ENCODE measurements around the gene FAM53A. TPM values are rescaled to one million over a fixed set of nuclear protein-coding genes. Genes with fewer than 3 reads are reported as not detected.
"Not testable (repeated sequence)": the region's sequence is repeated elsewhere in the genome, so short reads cannot be mapped to it uniquely, and the experiment has no call there.

FAM53A gene
- polyA plus RNA-seq, 1 experiment: 1.1 TPM

GRCh38 chr4:1703867-1704266, 19.8 kb upstream of the FAM53A start:
- no peak overlapping the region for H3K27ac ChIP-seq (ENCODE audit: low read depth, low read length)
- ChIA-PET POLR2A (interaction anchor here (0.7 kb wide), 1 partner anchor 9 kb away, joined by 3 read pairs; the partner anchor contains the start of gene SLBP), CTCF (interaction anchor here (0.9 to 4.5 kb wide), 2 partner anchors 11 to 23 kb away, joined by 3 to 38 read pairs; no protein-coding TSS in a partner anchor)
- no peak for DNase-seq (ENCODE audit: low read depth, low spot score)
- H3K27me3 ChIP-seq (ENCODE audit: control insufficient read depth, insufficient read depth, low read length): no peaks in the 10 kb centered on the region
- H3K9me3 ChIP-seq (ENCODE audit: control insufficient read depth, insufficient read depth, low read length): no peaks in the 10 kb centered on the region
- TF ChIP-seq CTCF (IDR thresholded peaks at IDR 0.05; ENCODE audit: low read depth, low read length): no peak
- H3K4me3 ChIP-seq (ENCODE audit: low read depth, low read length): no peak overlapping the region

GRCh38 chr4:1701671-1702070, 17.6 kb upstream of the FAM53A start:
- H3K27ac ChIP-seq (ENCODE audit: low read depth, low read length); DNase-seq (ENCODE audit: low read depth, low spot score); H3K27me3 ChIP-seq (ENCODE audit: control insufficient read depth, insufficient read depth, low read length); H3K4me3 ChIP-seq (ENCODE audit: low read depth, low read length); H3K9me3 ChIP-seq (ENCODE audit: control insufficient read depth, insufficient read depth, low read length): not testable (repeated sequence)
- POLR2A ChIA-PET: interaction anchor here (0.7 to 1.4 kb wide), 2 partner anchors 10 to 11 kb away, joined by 3 to 4 read pairs; partner anchors contain the start of gene SLBP
- CTCF ChIA-PET: interaction anchor here (0.6 to 4.5 kb wide), 4 partner anchors 9 to 47 kb away, joined by 3 to 38 read pairs (median 6); no protein-coding TSS in a partner anchor

GRCh38 chr4:1695913-1696312, 11.8 kb upstream of the FAM53A start:
- TF ChIP-seq CTCF (IDR thresholded peaks at IDR 0.05; ENCODE audit: low read depth, low read length): no peak
- Histone ChIP-seq H3K27ac (ENCODE audit: low read depth, low read length) (peak overlapping the region; percentile 2), H3K27me3 (ENCODE audit: control insufficient read depth, insufficient read depth, low read length) (no peaks in the 10 kb centered on the region), H3K4me3 (ENCODE audit: low read depth, low read length) (no peak overlapping the region), H3K9me3 (ENCODE audit: control insufficient read depth, insufficient read depth, low read length) (no peaks in the 10 kb centered on the region)
- ChIA-PET CTCF (interaction anchor here (1.7 kb wide), 1 partner anchor 29 kb away, joined by 5 read pairs; no protein-coding TSS in a partner anchor), POLR2A (interaction anchor here (0.6 kb wide), 1 partner anchor 16 kb away, joined by 3 read pairs; no protein-coding TSS in a partner anchor)
- no peak for DNase-seq (ENCODE audit: low read depth, low spot score)

GRCh38 chr4:1693131-1693896, 9.2 kb upstream of the FAM53A start:
- TF ChIP-seq CTCF (IDR thresholded peaks at IDR 0.05; ENCODE audit: low read depth, low read length): peak; percentile 96
- no peaks in the 10 kb centered on the region for H3K27me3 ChIP-seq (ENCODE audit: control insufficient read depth, insufficient read depth, low read length)
- no peak overlapping the region for H3K4me3 ChIP-seq (ENCODE audit: low read depth, low read length)
- no peaks in the 10 kb centered on the region for H3K9me3 ChIP-seq (ENCODE audit: control insufficient read depth, insufficient read depth, low read length)
- peak; percentile 50 for DNase-seq (ENCODE audit: low read depth, low spot score)
- POLR2A ChIA-PET: interaction anchor here (0.5 to 1.4 kb wide), 7 partner anchors 14 to 878 kb away, joined by 3 to 11 read pairs (median 4); partner anchors contain the start of genes SLBP, TACC3 and TMEM129
- H3K27ac ChIP-seq (ENCODE audit: low read depth, low read length): no peak overlapping the region
- CTCF ChIA-PET: interaction anchor here (0.7 to 4.4 kb wide), 31 partner anchors 10 to 660 kb away, joined by 3 to 94 read pairs (median 4); partner anchors contain the start of genes SLBP, TACC3 and TMEM129

GRCh38 chr4:1691737-1692373, 7.7 kb upstream of the FAM53A start:
- ChIA-PET POLR2A (no interaction called here), CTCF (interaction anchor here (0.9 to 4.4 kb wide), 4 partner anchors 22 to 117 kb away, joined by 3 to 94 read pairs (median 16); partner anchors contain the start of genes TACC3 and TMEM129)

More at GRCh38 chr4:1691737-1692373, 7.7 kb upstream of the FAM53A start:
- no peak for DNase-seq (ENCODE audit: low read depth, low spot score)
- Histone ChIP-seq H3K27me3 (ENCODE audit: control insufficient read depth, insufficient read depth, low read length) (no peaks in the 10 kb centered on the region), H3K27ac (ENCODE audit: low read depth, low read length) (no peak overlapping the region), H3K4me3 (ENCODE audit: low read depth, low read length) (no peak overlapping the region), H3K9me3 (ENCODE audit: control insufficient read depth, insufficient read depth, low read length) (no peaks in the 10 kb centered on the region)
- no peak for TF ChIP-seq CTCF (IDR thresholded peaks at IDR 0.05; ENCODE audit: low read depth, low read length)
